Globus pallidus (tissue), 1 donor: ENCODE data around the gene SSBP1.
"Not testable (repeated sequence)": the region's sequence is repeated elsewhere in the genome, so short reads cannot be mapped to it uniquely, and the experiment has no call there.

Source experiments
- DNase-seq: peaks from one replicate; pipeline ENCODE4 v3.0.0-alpha.2; 2015; ENCODE audit warnings: low spot score

The SSBP1 gene

GRCh38 chr7:141737836-141738591, at the start of gene SSBP1:
TSS of gene SSBP1 (plus strand) at chr7:141738358. CDS start at chr7:141739167, 809 bp downstream.
- peak; percentile 94 for DNase-seq

- DNase-seq, result not testable (repeated sequence)
Measured at GRCh38 chr7:141689072-141689825, 48.9 kb upstream of the SSBP1 start.

- DNase-seq, result no peak
Measured at GRCh38 chr7:141691540-141691939, 46.6 kb upstream of the SSBP1 start.

- no peak for DNase-seq
Measured at GRCh38 chr7:141691961-141692360, 46.2 kb upstream of the SSBP1 start.

GRCh38 chr7:141693082-141693481, 45.1 kb upstream of the SSBP1 start:
- no peak for DNase-seq

- DNase-seq, result no peak
Measured at GRCh38 chr7:141695803-141696289, 42.3 kb upstream of the SSBP1 start.

GRCh38 chr7:141696348-141696747, 41.8 kb upstream of the SSBP1 start:
- no peak for DNase-seq

- DNase-seq, result peak; percentile 84
Measured at GRCh38 chr7:141697211-141697871, 40.8 kb upstream of the SSBP1 start.

- no peak for DNase-seq
Measured at GRCh38 chr7:141698247-141699015, 39.7 kb upstream of the SSBP1 start.

- no peak for DNase-seq
Measured at GRCh38 chr7:141699860-141700259, 38.3 kb upstream of the SSBP1 start.

GRCh38 chr7:141700296-141700847, 37.8 kb upstream of the SSBP1 start:
- DNase-seq, result peak; percentile 64

GRCh38 chr7:141700848-141701371, 37.2 kb upstream of the SSBP1 start:
- no peak for DNase-seq

GRCh38 chr7:141701489-141702046, 36.6 kb upstream of the SSBP1 start:
- peak; percentile 59 for DNase-seq

- DNase-seq, result peak; percentile 59
Measured at GRCh38 chr7:141702047-141702567, 36.1 kb upstream of the SSBP1 start, which contains the start of gene DENND11. TSS of gene DENND11 (minus strand) at chr7:141702166. CDS start at chr7:141702153, 13 bp downstream.

GRCh38 chr7:141702892-141703291, 35.3 kb upstream of the SSBP1 start:
- DNase-seq, result no peak

- no peak for DNase-seq
Measured at GRCh38 chr7:141704112-141704511, 34.0 kb upstream of the SSBP1 start.

- DNase-seq, result no peak
Measured at GRCh38 chr7:141704741-141705140, 33.4 kb upstream of the SSBP1 start.

GRCh38 chr7:141706239-141707064, 31.7 kb upstream of the SSBP1 start:
- DNase-seq, result no peak

- no peak for DNase-seq
Measured at GRCh38 chr7:141708351-141708750, 29.8 kb upstream of the SSBP1 start, which contains the start of gene WEE2. TSS of gene WEE2 (plus strand) at chr7:141708353. CDS start at chr7:141708759, 406 bp downstream.
